Body of pancreas (tissue), 4 donors: Measurements from ENCODE around the gene PTPRD. TPM values are rescaled to one million over a fixed set of nuclear protein-coding genes. Genes with fewer than 3 reads are reported as not detected.

ENCODE experiments used
- ATAC-seq: fragments of 150-250 bp; one replicate; pipeline ENCODE4 v1.9.1; 2016
- DNase-seq, 4 donors: peaks; one replicate each; pipeline ENCODE4 v3.0.0-alpha.2; 2019
- H3K27ac ChIP-seq, 4 donors: fragments of 200-600 bp; sonication (generic); 1 replicate in 3 of 4; 2 replicates in 1 of 4; pipeline versions ENCODE4 v1.5.1 to v1.6.1; 2016 to 2019; ENCODE audit warnings: mild to moderate bottlenecking in 1 of 4, mixed read lengths in 1 of 4, moderate library complexity in 1 of 4
- H3K27me3 ChIP-seq, 2 donors: fragments of 200-600 bp; sonication (generic); one replicate each; pipeline ENCODE4 v1.6.0; 2016; ENCODE audit warnings: mild to moderate bottlenecking in 1 of 2
- H3K36me3 ChIP-seq, 2 donors: fragments of 200-600 bp; sonication (generic); replicated peaks in 1 of 2; 2 replicates each; pipeline ENCODE4 v1.5.1; 2016; ENCODE audit warnings: low read depth in 2 of 2; ENCODE audit not compliant: insufficient read depth in 1 of 2
- H3K4me1 ChIP-seq: fragments of 200-600 bp; sonication (generic); one replicate; pipeline ENCODE4 v1.6.0; 2016
- H3K4me3 ChIP-seq, 2 donors: fragments of 200-600 bp; sonication (generic); 1 replicate in 1 of 2; 2 replicates in 1 of 2; pipeline ENCODE4 v1.5.1; 2016 to 2019
- H3K9me3 ChIP-seq, 3 donors: fragments of 200-600 bp; sonication (generic); 1 replicate in 2 of 3; 2 replicates in 1 of 3; pipeline ENCODE4 v1.5.1; 2016
- POLR2A ChIP-seq, 3 donors: fragments of 450-650 bp; IDR thresholded peaks; one replicate each; pipeline ENCODE4 v1.6.1; 2016; ENCODE audit warnings: antibody characterized with exemption in 3 of 3, mild to moderate bottlenecking in 2 of 3
- WGBS, 2 donors: methylation state at CpG; one replicate each; pipeline ENCODE4 v1.1.5; 2017; 5-methylcytosine and 5-hydroxymethylcytosine counted together
- intact Hi-C: fragments of 100-400 bp; cut with DNase I; formaldehyde crosslinking; loops from one replicate; pipeline ENCODE4 v1.15.1; 2023
- total RNA-seq, 2 donors: library from RNA; depleted of rRNA; stranded (reverse); fragments of >200 nt; gene quantifications; one replicate each; pipeline ENCODE4 v1.1.0, GENCODE V29; 2016
- TF ChIP-seq, protein P1 (sequence below), 7 experiments: fragments of 450-650 bp in 4 of 7; fragments of 200-600 bp in 3 of 7; sonication (generic) in 3 of 7; IDR thresholded peaks; one replicate each; pipeline ENCODE4 v1.5.1; 2016 to 2019; ENCODE audit warnings: antibody characterized with exemption in 7 of 7

PTPRD gene
- total RNA-seq, 2 donors from 2014 or later, result 4.3 to 4.9 TPM

DNA sequence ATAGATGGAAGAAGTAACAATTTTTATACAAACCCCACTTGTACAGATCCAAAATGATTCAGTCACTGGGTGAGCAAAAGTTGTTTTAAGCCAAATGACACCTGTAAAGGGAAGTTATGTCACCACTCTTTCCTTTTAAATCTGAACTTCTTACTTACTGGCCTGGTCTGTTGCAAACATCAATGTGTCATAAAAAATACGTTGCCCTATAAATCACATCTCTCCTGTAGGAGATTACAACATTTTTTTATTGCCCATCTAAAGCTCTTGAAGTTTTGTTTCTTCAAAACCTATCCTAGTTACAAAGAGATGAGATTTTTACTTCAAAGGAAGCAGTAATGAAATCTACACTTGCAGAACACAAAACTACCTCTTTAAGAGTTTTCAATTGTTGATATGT is 1725.4 kb downstream of the PTPRD start:
- Histone ChIP-seq H3K4me3 (no peak overlapping the region), H3K9me3 (no peaks in the 10 kb centered on the region), H3K4me1 (no peaks in the 10 kb centered on the region), H3K27me3 (no peaks in the 10 kb centered on the region), H3K27ac (no peak overlapping the region), H3K36me3 (no peaks in the 10 kb centered on the region)
- intact Hi-C loops, result no loop called here
- TF ChIP-seq POLR2A (IDR thresholded peaks at IDR 0.05), result no peak
- TF ChIP-seq, protein P1, sequence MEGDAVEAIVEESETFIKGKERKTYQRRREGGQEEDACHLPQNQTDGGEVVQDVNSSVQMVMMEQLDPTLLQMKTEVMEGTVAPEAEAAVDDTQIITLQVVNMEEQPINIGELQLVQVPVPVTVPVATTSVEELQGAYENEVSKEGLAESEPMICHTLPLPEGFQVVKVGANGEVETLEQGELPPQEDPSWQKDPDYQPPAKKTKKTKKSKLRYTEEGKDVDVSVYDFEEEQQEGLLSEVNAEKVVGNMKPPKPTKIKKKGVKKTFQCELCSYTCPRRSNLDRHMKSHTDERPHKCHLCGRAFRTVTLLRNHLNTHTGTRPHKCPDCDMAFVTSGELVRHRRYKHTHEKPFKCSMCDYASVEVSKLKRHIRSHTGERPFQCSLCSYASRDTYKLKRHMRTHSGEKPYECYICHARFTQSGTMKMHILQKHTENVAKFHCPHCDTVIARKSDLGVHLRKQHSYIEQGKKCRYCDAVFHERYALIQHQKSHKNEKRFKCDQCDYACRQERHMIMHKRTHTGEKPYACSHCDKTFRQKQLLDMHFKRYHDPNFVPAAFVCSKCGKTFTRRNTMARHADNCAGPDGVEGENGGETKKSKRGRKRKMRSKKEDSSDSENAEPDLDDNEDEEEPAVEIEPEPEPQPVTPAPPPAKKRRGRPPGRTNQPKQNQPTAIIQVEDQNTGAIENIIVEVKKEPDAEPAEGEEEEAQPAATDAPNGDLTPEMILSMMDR (IDR thresholded peaks at IDR 0.05), result no peak
- no peak for ATAC-seq
- 21 to 39% methylated on average over 1 of the region's 1 CpG for WGBS, 2 donors
- no peak for DNase-seq

DNA sequence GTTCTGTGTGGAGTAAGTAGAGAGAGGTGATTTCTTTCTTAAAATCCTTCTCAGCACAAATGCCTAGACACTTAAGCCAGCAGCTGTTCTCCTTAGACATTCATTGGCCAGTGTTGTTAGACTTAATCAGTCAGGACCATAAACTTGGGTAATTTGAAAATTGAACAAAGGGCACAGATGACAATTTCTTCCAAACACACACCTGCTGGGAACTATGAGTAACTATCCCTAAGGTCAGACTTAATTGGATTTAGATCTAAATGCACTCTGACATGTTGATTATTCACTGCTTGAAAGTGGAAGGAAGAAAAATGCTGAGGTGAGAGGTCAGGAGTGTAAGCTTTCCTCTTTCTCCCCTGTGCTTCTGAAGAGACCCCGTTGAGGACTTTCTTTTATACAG is 1729.5 kb downstream of the PTPRD start:
- DNase-seq (no peak), ATAC-seq (no peak)
- no peaks in the 10 kb centered on the region for H3K36me3 ChIP-seq
- no peaks in the 10 kb centered on the region for H3K9me3 ChIP-seq
- no peak overlapping the region for H3K27ac ChIP-seq
- no peaks in the 10 kb centered on the region for H3K27me3 ChIP-seq
- no peak for TF ChIP-seq POLR2A (IDR thresholded peaks at IDR 0.05)
- TF ChIP-seq, protein P1 (IDR thresholded peaks at IDR 0.05), result no peak
- no peaks in the 10 kb centered on the region for H3K4me1 ChIP-seq
- 30 to 41% methylated on average over 1 of the region's 1 CpG for WGBS, 2 donors
- no peak overlapping the region for H3K4me3 ChIP-seq
- intact Hi-C loops, result no loop called here

DNA sequence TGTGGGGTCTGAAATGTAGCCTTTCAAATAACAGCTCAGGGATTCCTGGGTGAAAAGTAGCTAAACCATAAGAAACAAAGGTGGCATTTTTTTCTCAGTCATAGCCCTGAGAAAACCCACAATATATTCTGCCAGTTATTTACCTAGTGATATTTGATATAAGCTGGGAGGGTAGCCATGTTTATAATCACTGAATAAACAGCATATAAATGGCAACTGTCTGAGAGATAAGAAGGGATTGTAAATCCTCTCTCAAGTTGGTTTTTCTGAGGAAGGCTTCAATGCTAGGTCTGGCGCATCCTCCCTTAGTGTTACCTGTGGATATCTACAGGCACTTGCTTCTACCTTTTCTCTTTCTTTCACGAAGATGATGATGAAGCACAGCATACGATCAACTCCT is 1732.7 kb downstream of the PTPRD start:
- H3K4me1 ChIP-seq, result no peaks in the 10 kb centered on the region
- DNase-seq (no peak), ATAC-seq (no peak)
- H3K9me3 ChIP-seq, result no peaks in the 10 kb centered on the region
- no peaks in the 10 kb centered on the region for H3K36me3 ChIP-seq
- H3K27ac ChIP-seq, result no peak overlapping the region
- no peak for TF ChIP-seq POLR2A (IDR thresholded peaks at IDR 0.05)
- TF ChIP-seq, protein P1 (IDR thresholded peaks at IDR 0.05), result no peak
- WGBS, 2 donors, result 72 to 82% methylated on average over 3 of the region's 3 CpGs
- H3K27me3 ChIP-seq, result no peaks in the 10 kb centered on the region
- H3K4me3 ChIP-seq, result no peak overlapping the region
- intact Hi-C loops, result no loop called here

DNA sequence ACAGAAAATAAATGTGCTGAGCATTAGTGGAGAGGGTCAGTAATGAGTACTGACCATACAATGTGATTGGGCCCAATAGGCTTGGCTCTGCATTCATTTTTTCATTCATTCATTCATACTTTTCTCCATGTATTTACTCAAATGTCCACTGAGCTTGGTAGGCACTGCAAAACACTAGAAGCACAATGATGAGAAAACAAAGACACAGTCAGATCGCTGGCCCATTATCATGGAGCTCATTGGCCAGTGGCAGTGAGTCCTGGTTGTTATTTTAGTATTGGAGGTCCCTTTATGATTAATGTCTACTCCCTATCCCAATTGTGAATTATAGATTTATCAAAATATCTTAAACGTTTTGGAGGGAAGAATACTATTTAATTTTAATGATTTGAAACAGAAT is 1733.5 kb downstream of the PTPRD start:
- intact Hi-C loops, result no loop called here
- no peaks in the 10 kb centered on the region for H3K4me1 ChIP-seq
- 59 to 60% methylated on average over 2 of the region's 2 CpGs for WGBS, 2 donors
- H3K4me3 ChIP-seq, result no peak overlapping the region
- H3K9me3 ChIP-seq, result no peaks in the 10 kb centered on the region
- no peak for ATAC-seq
- TF ChIP-seq, protein P1 (IDR thresholded peaks at IDR 0.05), result no peak
- no peak for TF ChIP-seq POLR2A (IDR thresholded peaks at IDR 0.05)
- no peaks in the 10 kb centered on the region for H3K36me3 ChIP-seq
- DNase-seq, result no peak
- H3K27me3 ChIP-seq, result no peaks in the 10 kb centered on the region
- H3K27ac ChIP-seq, result no peak overlapping the region

DNA sequence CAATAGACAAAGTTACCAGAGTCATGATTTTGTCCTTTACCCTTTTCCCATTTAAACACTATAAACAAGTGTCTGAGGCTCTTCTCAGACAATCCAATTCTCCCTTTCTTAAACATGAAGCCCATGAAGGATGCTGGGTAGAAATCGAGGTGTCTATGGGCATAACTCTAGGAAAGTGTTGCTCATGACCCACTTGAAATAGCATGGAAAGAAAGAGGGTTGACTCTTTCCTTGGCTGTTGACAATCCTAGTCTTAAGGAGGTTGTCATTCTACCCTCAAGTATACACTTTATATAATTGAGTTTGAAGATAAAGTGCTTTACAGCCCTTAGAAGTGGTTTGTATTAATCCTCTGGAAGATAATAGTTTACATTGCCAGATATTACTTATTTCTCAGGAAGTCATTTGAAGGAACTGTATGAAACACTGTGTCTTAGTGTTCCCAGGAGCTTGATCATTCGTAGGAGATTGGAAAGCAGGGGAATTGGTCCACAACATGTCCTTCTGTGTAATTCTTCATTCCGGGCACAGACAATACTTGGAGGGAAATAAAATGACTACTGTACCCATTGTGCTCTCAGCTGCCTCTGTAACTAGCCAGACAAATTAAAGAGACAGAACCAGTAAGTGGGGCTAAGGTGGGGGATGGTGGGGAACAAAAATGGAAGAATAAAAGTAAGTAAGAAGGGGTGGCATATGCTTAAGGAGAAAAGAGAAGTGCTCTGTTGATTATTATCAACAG is 1734.9 kb downstream of the PTPRD start:
- TF ChIP-seq POLR2A (IDR thresholded peaks at IDR 0.05), result no peak
- TF ChIP-seq, protein P1 (IDR thresholded peaks at IDR 0.05), result no peak
- DNase-seq, result no peak
- no peak for ATAC-seq
- no peaks in the 10 kb centered on the region for H3K27me3 ChIP-seq
- intact Hi-C loops, result no loop called here
- no peaks in the 10 kb centered on the region for H3K4me1 ChIP-seq
- no peak overlapping the region for H3K4me3 ChIP-seq
- H3K36me3 ChIP-seq, result no peaks in the 10 kb centered on the region
- WGBS, 2 donors, result 55 to 56% methylated on average over 3 of the region's 3 CpGs
- H3K9me3 ChIP-seq, result no peaks in the 10 kb centered on the region
- no peak overlapping the region for H3K27ac ChIP-seq
